PC-3 (cell line): ENCODE results near the gene FAR2.

Experiments used
- CTCF ChIP-seq: fragments of 300-600 bp; sonication (generic); conservative IDR thresholded peaks from 2 replicates; pipeline ENCODE4 v1.5.1; 2017; ENCODE audit warnings: antibody characterized with exemption, low read depth, mild to moderate bottlenecking, low read length
- EZH2 ChIP-seq: fragments of 300-600 bp; sonication (generic); IDR thresholded peaks from one replicate; pipeline ENCODE4 v1.6.1; 2017; ENCODE audit warnings: antibody characterized with exemption, mild to moderate bottlenecking, low read length; ENCODE audit not compliant: unreplicated experiment
- EZH2phosphoT487 ChIP-seq: fragments of 300-600 bp; sonication (generic); IDR thresholded peaks from 2 replicates; pipeline ENCODE4 v1.6.1; 2018; ENCODE audit warnings: mild to moderate bottlenecking, antibody characterized with exemption, low read length, borderline replicate concordance

- TF ChIP-seq EZH2phosphoT487 (no peak), EZH2 (no peak), CTCF (no peak)
Observed at GRCh38 chr12:29306682-29307081, 157.6 kb downstream of the FAR2 start.
